ENCODE data around the gene PCDH8. TPM values are rescaled to one million over a fixed set of nuclear protein-coding genes. Genes with fewer than 3 reads are reported as not detected.

PCDH8 gene
- total and polyA plus RNA-seq, 2 of the 13 experiments (the other 11 are each of a cell fraction or from before 2014, with no cell fraction given), result not detected

DNA sequence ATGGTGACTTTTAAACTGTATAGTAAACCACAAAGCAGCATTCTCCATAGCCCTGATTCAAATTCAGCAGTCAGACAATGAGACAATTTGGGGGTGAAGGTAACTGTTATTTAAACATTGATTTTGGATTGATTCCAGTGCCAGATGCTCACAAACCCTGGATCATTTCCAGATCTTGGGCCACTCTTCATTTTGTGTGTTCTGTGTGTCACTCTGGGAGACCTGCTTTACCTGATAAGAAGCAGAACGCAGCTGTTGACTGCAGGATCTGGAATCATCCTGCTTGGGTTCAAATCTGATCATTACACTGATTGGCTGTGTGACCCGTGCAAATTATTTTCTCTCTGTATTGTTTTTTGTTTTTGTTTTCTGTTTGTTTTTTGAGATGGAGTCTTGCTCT lies 4.0 kb upstream of the PCDH8 start:
- in situ Hi-C loops (cut with HindIII; ENCODE audit: extremely low pct_ligation_motif_present, low pct_unique_long_range_greater_than_20kb), result no loop called here
- no peaks in the 10 kb centered on the region; the same call in 1 of the 2 replicates for H3K4me1 ChIP-seq (ENCODE audit: insufficient read depth, low read length)
- no peak overlapping the region for H3K4me3 ChIP-seq (replicated peaks in 1 of 3; ENCODE audit: insufficient read depth in 1 of 3, low read depth in 2 of 3, low read length in 3 of 3)
- POLR2A ChIA-PET, result no interaction called here
- no peaks in the 10 kb centered on the region for H4K20me1 ChIP-seq (ENCODE audit: insufficient read depth, low read length)
- WGBS (ENCODE audit: low lambda C conversion rate), result 6% methylated on average over 2 of the region's 2 CpGs
- no peaks in the 10 kb centered on the region for H3K79me2 ChIP-seq (ENCODE audit: insufficient read depth, low read length)
- no peak for DNase-seq (ENCODE audit: low spot score)
- no peak overlapping the region for H2AFZ ChIP-seq (ENCODE audit: low read length)
- BruUV-seq (replicated peaks), result no TSS peak
- intact Hi-C loops (cut with micrococcal nuclease; ENCODE audit: unreplicated experiment), result no loop called here
- H3K9ac ChIP-seq (ENCODE audit: insufficient read depth, low read depth, low read length), result no peak overlapping the region
- TF ChIP-seq SRSF4 (IDR thresholded peaks at IDR 0.05; ENCODE audit: low read depth, low read length, poor library complexity, severe bottlenecking) (no peak), NR1H2 (CRISPR knock-in tag; IDR thresholded peaks at IDR 0.05; ENCODE audit: borderline replicate concordance, low read depth) (no peak), IRF2 (CRISPR knock-in tag; IDR thresholded peaks at IDR 0.05) (no peak), NFE2L2 (IDR thresholded peaks at IDR 0.05; ENCODE audit: low read length) (no peak), ZNF207 (IDR thresholded peaks at IDR 0.05; ENCODE audit: borderline replicate concordance) (no peak), ZNF124 (CRISPR knock-in tag; IDR thresholded peaks at IDR 0.05) (no peak), KDM4B (CRISPR knock-in tag; IDR thresholded peaks at IDR 0.05) (no peak), HNRNPUL1 (IDR thresholded peaks at IDR 0.05; ENCODE audit: low read depth, low read length) (no peak), ZNF136 (CRISPR knock-in tag; IDR thresholded peaks at IDR 0.05; ENCODE audit: low read depth) (no peak), FOXC1 (CRISPR knock-in tag; IDR thresholded peaks at IDR 0.05; ENCODE audit: borderline replicate concordance) (no peak), HNF4G (IDR thresholded peaks at IDR 0.05; ENCODE audit: borderline replicate concordance, low read depth, low read length) (no peak), HNF4G (CRISPR knock-in tag; IDR thresholded peaks at IDR 0.05; ENCODE audit: borderline replicate concordance, low read depth) (no peak)
- peaks cover 0 to 21% of the 10 kb centered on the region in 2 experiments; a peak in 1 of 5 replicates for H3K27me3 ChIP-seq (ENCODE audit: control insufficient read depth in 1 of 2, insufficient read depth in 2 of 2, low read length in 2 of 2)
- no peak overlapping the region for H3K4me2 ChIP-seq (ENCODE audit: low read depth, low read length)
- CTCF ChIA-PET (ENCODE audit: low intra/inter-chr PET ratio, low total read pairs), result no interaction called here
- FAIRE-seq, result no peak
- no peaks in the 10 kb centered on the region for H3K9me3 ChIP-seq (ENCODE audit: low read length)
- no peak for ATAC-seq
- H3K36me3 ChIP-seq (replicated peaks in 1 of 2; ENCODE audit: control insufficient read depth in 1 of 2, insufficient read depth in 2 of 2, low read length in 2 of 2), result no peaks in the 10 kb centered on the region
- H3K27ac ChIP-seq (ENCODE audit: extremely low read length, insufficient read depth, low read length), result no peak overlapping the region
